Activated gamma-delta T cell (primary cell): ENCODE results near the gene NUPR1.
"Not testable (repeated sequence)": the region's sequence is repeated elsewhere in the genome, so short reads cannot be mapped to it uniquely, and the experiment has no call there.

Experiments used
- DNase-seq: peaks from one replicate; lab custom pipeline; 2025; lab: John Stamatoyannopoulos, UW

NUPR1 gene

DNA sequence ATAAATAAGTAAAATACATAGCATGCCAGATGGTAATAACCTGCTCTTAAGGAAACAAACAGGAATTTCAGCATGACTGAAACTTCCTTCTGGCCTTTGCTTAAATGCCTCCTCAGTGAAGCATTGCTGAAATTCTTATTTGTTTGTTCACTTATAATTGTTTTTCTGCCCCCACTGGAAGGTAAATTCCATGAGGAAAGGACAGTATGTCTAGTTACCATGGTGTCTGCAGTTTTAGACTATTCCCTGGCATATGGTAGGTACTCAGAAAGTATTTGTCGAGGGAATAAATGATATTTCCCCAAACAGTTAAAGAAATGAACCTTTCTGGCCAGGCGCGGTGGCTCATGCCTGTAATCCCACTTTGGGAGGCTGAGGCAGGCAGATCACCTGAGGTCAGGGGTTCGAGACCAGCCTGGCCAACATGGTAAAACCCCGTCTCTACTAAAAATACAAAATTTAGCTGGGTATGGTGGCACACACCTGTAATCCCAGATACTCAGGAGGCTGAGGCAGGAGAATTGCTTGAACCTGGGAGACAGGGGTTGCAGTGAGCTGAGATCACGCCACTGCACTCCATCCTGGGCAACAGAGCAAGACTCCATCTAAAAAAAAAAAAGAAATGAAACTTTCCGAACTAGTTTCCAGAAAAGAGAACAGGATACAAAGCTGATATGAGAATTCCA lies 11.5 kb downstream of the NUPR1 start:
- DNase-seq, result not testable (repeated sequence)

DNA sequence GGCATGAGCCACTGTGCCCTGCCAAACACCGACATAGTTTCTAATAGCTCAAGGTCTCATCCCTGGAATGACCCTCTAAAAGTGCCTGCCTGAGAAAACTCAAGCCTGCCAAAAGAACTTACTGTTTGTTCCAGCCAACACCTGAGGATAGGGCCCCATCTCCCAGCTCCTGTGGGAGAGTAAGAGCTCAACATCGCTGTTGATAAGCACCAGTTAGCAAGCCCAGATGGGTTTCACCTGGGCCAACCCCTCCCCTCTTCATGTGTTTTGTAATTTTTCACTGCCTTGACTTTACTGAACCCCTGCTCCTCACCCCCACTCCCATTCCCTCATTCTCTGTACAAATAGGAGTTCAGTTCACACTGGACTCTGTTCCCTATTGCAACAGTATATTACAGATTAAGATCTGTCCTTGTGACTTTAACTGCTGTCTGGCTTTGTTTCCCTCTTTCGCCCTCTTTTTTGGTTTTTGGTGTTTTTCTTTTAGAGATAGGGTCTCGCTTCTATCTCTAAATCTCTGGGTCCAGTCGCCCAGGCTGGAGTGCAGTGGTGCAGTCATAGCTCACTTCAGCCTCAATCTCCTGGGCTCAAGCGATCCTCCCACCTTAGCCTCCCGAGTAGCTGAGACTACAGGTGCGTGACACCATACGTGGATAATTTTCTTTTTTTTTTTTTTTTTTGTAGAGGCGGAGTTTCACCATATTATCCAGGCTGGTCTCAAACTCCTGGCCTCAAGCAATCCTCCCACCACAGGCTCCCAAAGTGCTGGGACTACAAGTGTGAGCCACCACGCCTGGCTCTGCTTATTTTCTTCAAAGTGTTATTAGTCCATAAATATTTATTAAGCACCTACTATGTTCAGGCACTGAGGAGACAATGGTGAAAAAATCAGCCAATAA lies 12.3 kb downstream of the NUPR1 start:
- DNase-seq, result no peak

DNA sequence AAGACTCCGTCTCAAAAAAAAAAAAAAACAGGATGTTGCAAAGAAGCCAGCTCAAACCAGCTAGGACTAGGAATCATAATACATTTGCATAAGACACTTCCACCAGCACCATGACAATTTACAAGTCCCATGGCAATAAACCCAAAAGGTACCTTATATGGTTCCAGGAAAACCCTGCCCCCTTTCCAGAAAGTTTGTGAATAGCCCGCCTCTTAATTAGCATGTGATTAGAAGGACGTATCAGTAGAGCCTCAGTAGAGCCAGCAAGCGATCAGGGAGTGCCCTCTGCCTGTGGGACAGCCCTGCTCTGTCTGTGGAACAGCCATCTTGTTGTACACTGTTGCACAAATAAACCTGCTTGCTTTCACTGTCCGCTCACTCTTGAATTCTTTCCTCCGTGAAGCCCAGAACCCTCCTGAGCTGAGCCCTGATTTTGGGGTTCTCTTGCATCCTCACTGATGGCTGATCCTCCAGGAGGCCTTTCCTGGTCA lies 14.0 kb downstream of the NUPR1 start:
- DNase-seq, result no peak

DNA sequence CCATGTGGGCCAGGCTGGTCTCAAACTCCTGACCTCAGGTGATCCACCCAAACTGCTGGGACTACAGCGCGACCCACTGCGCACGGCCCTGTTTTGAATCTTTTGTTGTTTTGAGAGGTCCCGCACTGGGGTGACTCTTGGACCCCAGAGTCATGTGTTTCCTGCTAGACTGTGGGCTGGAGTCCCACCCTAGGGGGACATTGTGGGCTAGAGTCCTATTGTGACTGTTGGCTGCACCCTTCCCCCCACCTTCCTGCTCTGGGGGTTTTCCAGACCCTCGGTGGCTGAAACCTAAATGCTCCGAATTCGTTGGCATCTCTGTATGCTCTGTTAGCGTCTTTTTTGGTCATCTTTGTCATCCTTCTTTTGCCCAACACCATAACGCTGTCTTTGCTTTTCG lies 16.0 kb downstream of the NUPR1 start:
- no peak for DNase-seq

DNA sequence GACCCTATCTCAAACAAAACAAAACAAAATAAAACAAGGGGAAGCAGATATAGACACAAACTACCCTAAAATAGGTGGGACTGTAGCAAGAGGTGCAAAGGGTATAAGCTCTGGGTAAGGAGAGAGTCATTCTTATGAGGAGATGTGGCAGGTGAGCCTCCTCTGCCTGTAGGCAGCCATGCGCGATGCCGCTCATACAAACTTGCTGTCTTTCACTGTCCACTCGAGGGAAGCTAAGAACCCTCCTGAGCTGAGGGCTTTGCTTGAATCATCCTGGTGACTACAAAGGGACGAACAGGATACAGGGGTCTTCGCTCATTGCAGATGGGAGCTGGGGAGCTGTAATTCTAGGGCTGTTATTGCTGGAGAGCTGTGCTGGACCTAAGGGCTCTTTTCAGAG lies 17.3 kb downstream of the NUPR1 start:
- no peak for DNase-seq

DNA sequence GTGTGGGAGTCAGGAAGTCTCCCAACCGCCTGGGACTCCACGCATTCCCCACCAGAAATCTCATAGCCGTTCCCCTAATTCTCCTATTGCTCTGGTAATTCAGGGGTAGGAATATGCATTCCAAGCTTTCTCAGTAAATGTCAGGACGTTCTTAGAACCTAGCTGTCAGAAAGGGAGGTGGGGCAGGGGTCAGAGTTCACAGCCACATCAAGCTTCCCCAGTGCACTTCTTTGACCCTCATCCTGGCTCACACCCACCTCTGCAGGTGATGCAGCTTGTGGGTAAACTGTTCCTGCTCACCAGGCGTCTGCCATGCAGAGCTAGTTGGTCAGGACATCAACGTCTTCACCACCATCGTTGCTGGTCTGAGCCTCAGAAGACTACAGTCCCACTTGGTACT lies 18.1 kb downstream of the NUPR1 start:
- DNase-seq, result no peak

DNA sequence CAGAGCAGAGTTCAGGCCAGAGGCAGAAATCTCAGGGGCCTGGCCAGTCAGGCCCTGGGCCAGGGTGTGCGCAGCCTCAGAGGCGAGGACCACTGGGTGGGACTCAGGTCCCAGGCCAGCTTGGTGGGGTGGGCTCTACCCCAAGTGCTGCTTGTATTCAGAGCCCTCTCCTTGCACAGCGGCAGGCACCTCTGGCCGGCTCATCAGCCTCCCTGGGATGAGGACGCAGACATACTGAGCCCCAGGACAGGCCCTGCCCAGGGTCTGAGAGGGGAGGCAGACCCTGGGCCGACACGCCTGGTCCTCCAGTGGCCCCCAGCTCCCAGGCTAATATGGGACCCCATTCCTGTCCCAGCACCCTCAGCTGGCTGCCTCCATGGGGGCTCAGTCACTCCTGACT lies 24.5 kb downstream of the NUPR1 start:
- DNase-seq, result no peak

DNA sequence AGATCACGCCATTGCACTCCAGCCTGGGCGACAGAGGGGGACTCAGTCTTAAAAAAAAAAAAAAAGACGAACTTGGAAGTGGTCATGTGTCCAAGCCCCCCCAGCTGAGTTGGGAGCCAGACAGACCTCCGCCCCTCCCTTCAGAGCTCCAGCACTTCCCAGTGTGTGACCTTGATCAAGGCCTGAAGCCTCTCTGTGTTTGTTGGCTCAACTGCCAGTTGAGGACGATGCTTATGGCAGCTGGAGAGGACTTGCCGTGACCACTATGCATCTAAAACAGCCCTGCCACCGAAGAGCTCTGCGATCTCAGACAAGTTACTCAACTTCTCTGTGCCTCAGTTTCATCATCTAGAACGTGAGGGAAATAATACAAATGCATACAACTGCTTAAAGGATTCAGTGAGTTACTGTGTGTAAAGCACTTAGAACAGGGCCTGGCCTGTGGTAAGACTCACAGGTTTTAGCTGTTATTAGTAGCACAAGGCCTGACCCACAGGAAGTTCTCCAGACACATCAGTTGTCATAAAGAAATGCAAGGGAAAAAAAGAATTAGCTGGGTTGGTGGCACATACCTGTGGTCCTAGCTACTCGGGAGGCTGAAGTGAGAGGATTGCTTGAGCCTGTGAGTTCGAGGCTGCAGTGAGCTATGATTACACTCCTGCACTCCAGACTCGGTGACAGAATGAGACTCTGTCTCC lies 25.1 kb downstream of the NUPR1 start:
- DNase-seq, result no peak

DNA sequence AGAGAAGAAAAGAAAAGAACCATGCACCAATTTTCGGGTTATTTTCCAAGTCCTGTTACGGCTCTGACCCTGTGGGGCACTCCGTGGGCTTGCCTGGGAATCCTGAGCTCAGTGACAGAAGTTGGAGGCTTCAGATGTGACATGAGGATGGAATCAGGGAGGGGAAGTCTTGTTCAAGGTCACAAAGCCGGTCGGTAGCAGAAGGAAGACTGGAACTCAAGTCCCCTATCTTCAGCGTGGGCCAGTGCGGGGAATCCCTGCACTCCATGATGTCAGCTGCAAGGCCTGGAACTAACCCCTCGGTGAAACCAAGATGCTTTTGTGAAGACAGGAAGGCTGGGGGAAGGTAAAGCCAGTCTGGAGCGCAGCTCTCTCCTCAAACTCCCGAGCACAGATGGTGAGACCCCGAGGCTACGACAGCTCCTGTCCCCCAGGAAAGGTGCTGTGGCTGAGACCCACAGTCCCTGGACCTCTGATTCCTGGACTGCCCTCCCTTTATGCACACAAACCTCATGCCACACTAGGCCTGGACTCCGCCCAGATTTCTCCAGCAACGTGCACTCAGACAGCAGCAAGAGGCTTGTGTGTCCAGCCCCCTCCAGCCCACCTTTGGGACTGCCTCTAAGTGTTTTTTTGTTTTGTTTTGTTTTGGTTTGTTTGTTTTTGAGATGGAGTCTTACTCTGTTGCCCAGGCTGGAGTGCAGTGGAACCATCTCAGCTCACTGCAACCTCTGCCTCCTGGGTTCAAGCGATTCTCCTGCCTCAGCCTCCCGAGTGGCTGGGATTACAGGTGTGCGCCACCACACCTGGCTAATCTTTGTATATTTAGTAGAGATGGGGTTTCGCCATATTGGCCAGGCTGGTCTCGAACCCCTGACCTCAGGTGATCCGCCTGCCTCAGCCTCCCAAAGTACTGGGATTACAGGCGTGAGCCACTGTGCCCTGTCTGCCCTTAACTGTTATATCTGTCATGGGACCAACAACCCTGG lies 26.7 kb downstream of the NUPR1 start:
- no peak for DNase-seq

DNA sequence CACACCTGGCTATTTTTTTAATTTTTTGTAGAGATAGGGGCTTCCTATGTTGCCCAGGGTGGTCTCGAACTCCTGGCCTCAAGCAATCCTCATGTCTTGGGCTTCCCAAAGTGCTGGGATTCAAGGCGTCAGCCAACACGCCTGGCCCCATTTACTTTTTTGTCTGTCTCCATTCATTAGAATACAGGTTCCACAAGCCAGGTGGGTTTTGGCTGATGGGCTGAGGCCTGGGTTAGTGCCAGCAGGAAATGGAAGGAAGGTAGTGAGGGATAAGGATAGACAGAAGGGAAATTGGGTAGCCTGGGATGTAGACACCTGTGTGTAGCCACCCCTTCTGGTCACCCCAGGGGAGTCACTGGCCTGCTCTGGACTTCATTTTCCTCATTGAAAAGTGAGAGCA lies 27.7 kb downstream of the NUPR1 start:
- DNase-seq, result no peak

DNA sequence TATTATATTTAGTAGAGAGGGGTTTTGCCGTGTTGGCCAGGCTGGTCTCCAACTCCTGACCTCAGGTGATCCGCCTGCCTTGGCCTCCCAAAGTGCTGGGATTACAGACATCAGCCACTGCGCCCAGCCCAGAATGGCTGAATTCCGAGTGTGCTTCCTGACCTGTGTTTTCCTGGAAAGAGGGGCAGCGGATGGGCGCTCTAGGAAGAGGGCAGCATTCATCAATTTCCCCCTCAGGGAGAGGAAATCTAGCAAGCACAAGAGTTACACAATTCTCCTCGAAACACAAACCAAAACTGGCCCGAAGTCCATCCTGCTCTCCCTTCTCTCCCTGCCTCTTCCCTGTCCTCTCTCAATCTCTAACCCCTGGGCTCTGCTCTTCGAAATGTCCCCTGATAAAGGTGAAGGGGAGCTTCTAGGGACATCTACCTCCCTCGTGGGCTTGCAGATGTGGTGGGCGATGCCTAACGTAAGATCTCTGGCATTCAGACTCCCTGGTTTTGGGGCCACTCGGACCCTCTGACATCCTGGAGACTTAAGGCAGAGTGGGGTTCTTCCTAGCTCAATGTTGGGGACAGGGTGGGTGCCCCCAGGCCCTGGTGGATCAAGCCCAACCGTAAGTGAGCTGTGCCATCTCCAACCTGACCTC lies 33.2 kb downstream of the NUPR1 start:
- no peak for DNase-seq

DNA sequence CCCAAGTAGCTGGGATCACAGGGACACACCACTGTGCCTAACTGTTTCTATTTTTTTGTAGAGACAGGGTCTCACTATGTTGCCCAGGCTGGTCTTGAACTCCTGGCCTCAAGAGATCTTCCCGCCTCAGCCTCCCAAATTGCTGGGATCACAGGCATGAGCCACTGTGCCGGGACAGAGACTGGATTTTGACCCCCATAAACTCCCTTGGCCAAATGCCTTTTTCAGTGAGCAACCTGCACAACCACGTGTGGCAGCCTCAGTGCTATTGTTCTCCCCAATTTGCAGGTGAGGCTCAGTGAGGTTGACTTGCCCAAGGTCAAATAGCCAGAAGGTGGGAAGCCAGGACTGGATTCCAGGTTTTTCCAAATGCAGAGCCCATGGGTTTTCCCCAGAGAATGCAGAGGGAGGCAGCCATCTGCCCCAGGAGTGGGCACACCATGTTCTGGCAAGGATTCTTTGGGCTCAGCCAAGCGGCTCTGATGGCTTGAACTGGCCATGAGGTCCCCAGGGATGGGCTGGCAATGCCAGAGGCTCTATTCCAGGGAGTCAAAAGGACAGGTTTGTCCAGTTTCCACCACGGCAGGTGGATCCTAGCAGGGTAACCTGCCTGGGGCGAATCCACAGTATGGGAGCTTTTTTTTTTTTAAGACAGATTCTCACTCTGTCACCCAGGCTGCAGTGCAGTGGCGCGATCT lies 33.9 kb downstream of the NUPR1 start:
- DNase-seq, result no peak

DNA sequence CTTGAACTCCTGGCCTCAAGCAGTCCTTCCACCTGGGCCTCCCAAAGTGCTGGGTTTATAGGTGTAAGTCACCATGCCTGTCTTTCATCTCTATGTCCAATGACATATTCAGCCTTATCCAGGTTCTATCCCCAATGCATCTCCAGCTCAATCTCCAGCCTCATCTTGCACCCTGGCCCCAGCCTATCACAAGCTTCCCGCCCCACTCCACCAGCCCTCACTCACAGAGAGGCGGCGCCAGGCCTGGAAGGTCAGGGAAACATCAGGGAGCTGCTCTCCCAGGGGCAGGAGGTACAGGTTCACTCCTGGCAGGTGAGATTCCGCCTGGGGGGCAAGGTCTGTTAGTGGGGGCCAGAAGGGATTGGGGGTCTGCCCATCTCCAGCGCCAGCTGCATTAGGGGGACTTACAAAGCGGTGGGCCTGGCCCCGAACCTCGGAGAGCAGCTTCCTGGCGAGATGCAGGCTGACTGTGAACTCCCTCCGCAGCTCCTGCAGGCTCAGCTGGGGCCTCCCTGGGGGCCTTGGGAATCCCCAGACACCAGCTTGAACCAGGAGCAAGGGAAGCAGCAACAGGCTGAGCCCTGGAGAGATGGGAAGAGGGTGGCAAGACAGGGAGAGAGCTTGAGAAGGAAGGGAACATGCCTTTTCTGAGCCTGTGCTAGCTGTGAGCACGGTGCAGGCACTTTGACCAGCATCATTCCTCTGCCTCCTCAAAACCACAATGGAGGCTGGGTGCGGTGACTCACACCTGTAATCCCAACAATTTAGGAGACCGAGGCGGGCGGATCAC lies 35.1 kb downstream of the NUPR1 start:
- no peak for DNase-seq

DNA sequence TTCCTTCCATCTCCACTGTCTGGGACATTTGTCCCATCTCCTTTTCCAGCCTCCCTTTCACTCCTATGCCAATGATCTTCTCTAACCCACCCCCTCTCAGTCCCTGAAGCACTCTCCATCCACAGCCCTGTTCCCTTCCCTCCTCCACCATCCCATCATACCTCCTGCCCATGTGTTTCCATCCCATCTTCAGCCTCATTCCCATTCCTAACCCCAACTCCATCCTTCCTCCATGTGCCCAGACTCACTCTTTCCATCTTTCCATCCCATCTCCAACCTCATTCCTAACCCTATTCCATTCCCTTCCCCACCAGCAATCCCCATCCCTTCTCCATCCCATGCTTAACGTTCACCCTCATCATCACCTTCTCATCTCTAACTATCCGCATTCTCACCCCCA lies 36.5 kb downstream of the NUPR1 start:
- DNase-seq, result no peak

DNA sequence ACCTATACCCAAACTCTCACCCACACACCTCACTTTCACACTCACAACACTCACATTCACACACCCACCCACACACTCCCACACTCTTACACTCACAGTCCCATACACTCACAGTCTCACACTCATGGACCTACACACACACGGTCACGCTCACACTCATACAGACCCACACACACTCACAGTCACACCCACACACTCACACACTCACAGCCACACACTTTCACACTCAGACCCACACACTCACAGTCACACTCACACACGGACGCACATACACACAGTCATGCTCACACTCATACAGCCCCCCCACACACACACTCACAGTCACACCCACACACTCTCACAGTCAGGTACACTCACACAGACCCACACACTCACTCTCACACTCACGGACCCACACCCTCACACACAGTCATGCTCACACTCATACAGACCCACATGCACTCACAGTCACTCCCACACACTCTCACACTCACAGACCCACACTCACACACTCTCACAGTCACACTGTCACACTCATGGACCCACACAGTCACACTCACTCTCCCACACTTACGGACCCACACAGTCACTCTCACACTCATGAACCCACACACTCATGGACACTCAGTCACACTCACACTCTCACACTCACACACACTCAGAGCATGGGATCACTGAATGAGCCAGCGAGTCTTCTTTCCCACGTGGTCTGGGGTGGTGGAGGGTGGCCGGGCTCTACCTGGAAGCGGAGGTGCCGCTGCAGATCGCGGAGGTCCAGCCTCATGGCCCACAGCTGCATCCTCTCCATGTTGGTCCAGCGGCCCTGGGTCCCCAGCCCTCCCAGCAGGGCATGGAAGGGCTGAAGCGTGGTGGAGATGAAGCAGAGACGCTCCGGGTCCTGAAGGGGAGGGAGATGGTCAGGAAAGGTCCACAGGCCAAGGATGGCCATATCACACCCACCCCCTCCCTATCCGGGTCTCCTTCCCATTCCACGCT lies 37.2 kb downstream of the NUPR1 start:
- no peak for DNase-seq

DNA sequence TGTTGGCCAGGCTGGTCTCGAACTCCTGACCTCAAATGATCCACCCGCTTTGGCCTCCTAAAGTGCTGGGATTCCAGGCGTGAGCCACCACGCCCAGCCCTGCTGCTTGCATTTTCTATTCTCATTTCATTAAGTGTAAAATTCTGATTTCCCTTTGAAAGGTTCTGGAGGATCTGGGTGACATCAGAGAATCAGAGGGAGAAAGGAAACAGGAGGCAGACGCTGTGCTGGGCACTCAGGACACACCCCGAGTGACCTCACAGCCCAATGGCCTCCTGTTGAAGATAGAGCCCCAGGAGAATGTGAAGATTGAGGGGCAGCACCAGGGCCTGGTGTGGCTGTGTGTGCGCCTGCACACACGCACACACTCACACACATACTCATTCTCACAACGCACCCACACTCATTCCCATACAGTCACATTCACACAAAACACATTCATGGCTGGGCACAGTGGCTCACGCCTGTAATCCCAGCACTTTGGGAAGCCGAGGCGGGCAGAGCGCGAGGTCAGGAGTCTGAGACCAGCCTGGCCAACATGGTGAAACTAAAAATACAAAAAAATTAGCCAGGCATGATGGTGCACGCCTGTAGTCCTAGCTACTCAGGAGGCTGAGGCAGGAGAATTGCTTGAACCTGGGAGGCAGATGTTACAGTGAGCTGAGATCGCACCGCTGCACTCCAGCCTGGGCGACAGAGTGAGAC lies 38.1 kb downstream of the NUPR1 start:
- DNase-seq, result not testable (repeated sequence)

DNA sequence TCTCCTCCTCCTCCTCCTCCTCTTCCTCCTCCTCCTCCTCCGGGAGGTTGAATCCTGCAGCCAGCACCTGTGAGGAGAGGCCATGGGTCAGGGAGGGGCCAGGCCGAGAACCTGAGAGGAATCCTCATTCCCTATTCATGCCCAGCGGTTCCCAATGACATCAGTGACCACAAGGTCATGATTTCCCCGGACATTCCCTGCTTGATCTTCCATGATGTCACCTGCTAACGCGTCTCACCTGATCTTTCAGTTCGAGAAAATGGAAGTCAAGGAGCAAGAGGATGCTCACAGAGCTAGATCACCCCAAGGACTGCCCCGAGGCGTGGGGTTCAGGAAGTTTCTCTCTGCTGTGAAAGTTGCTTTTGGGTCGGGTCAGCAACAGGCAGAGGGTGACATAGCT lies 38.9 kb downstream of the NUPR1 start:
- no peak for DNase-seq
